Measurements from ENCODE around the gene COL4A2. TPM values are rescaled to one million over a fixed set of nuclear protein-coding genes. Genes with fewer than 3 reads are reported as not detected.
"Not testable (repeated sequence)": the region's sequence is repeated elsewhere in the genome, so short reads cannot be mapped to it uniquely, and the experiment has no call there.

The COL4A2 gene
- polyA plus RNA-seq, 3 donors, result 93.5 to 632 (median 260) TPM

DNA sequence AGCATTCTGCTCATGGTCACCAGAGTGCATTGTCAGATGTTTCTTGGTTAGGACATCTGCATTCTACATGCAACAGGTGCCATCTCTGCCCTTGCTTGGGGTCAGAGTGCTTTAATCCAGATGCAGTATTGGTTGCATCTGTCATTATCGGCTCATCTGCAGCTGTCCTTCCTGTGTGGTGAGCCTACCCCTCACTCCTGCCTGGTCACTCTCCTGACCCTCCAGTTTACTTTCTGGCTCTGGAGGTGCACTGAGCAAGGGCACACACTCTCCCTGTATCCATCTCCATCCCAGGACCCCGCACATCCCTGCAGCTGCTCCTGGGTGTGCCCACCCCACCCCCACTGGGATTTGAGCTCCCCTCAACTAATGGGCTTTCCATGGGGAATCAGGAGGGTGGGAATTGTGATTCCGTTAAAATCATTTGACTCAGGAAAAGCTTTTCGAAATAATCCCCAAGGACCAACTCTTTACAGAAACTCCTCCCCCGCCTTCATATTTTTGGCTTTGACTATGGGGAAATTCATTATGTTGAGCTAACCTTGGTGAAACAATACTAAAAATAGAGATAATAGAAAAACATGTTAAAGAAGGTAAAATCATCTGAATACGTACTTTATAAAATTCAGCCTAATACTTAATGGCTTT is 70.2 kb downstream of the COL4A2 start:
- no peak overlapping the region for H3K27ac ChIP-seq (ENCODE audit: low read depth, low read length)
- WGBS, 3 donors, result 52 to 70% (median 58%) methylated on average over 6 of the region's 6 CpGs

DNA sequence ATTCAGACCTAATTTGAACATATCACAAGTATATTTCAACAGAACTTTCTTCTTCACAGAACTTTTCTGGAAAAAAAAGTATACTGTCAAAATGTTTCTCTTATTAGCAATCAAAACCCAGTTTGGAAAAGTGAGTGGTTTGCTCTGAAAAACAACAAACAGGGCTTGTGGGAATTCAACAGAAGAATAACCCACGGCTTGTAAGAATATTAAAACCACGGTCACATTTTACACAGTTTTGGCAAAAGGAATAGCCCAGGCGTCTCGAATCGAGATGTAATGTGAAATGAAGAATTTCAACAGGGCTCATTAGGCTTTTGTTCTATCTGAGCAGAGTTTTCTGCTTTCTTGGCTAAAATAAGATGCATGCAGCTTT is 70.7 kb downstream of the COL4A2 start:
- no peak overlapping the region for H3K27ac ChIP-seq (ENCODE audit: low read depth, low read length)
- WGBS, 3 donors, result 42 to 72% (median 59%) methylated on average over 5 of the region's 5 CpGs

GRCh38 chr13:110379358-110379757 is 72.3 kb downstream of the COL4A2 start:
- WGBS, 3 donors, result 90 to 95% (median 94%) methylated on average over 9 of the region's 9 CpGs
- no peak overlapping the region for H3K27ac ChIP-seq (ENCODE audit: low read depth, low read length)

GRCh38 chr13:110379905-110380341 is 72.8 kb downstream of the COL4A2 start:
- WGBS, 3 donors, result 36 to 63% (median 54%) methylated on average over 4 of the region's 4 CpGs
- no peak overlapping the region for H3K27ac ChIP-seq (ENCODE audit: low read depth, low read length)

- WGBS, 3 donors, result 63 to 72% (median 71%) methylated on average over 14 of the region's 14 CpGs
- H3K27ac ChIP-seq (ENCODE audit: low read depth, low read length), result no peak overlapping the region
Measured at GRCh38 chr13:110380359-110381028, 73.4 kb downstream of the COL4A2 start.

DNA sequence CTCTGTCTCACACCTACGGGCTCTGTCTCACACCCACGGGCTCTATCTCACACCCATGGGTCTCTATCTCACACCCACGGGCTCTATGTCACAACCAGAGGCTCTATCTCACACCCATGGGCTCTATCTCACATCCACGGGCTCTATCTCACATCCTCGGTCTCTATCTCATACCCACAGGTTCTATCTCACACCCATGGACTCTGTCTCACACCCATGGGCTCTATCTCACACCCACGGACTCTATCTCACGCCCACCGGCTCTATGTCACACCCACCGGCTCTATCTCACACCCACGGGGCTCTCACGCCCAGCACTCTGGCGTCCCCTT is 73.9 kb downstream of the COL4A2 start:
- H3K27ac ChIP-seq (ENCODE audit: low read depth, low read length), result no peak overlapping the region
- 84 to 89% (median 85%) methylated on average over 12 of the region's 12 CpGs for WGBS, 3 donors

DNA sequence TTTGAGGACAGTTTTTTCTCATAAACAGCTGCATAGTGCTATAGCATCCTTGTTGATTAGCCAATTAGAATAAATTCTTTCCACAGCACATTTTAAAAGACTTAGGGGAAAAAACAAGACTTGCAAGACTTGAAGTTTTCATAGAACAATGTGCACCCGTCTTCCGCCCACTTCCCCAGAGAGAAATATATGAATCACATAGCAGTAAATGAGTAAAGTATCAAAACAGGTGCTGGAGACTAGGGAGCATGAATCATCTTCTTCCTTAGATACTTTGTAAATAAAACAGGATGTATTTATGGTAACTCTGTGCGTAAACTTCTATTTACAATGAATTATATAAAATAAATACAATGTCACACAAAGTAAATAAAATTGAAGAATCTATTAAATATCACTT is 75.1 kb downstream of the COL4A2 start:
- 74 to 83% (median 80%) methylated on average over 3 of the region's 3 CpGs for WGBS, 3 donors

GRCh38 chr13:110382830-110383229 is 75.7 kb downstream of the COL4A2 start:
- WGBS, 3 donors, result 82 to 92% (median 90%) methylated on average over 4 of the region's 4 CpGs

More for the DNA sequence above, 75.1 kb downstream of the COL4A2 start:
- H3K27ac ChIP-seq (ENCODE audit: low read depth, low read length), result no peak overlapping the region

GRCh38 chr13:110387451-110388107 is 80.5 kb downstream of the COL4A2 start:
- H3K27ac ChIP-seq (ENCODE audit: low read depth, low read length), result no peak overlapping the region
- 22 to 37% (median 25%) methylated on average over 25 of the region's 25 CpGs for WGBS, 3 donors

More at GRCh38 chr13:110382830-110383229, 75.7 kb downstream of the COL4A2 start:
- no peak overlapping the region for H3K27ac ChIP-seq (ENCODE audit: low read depth, low read length)

DNA sequence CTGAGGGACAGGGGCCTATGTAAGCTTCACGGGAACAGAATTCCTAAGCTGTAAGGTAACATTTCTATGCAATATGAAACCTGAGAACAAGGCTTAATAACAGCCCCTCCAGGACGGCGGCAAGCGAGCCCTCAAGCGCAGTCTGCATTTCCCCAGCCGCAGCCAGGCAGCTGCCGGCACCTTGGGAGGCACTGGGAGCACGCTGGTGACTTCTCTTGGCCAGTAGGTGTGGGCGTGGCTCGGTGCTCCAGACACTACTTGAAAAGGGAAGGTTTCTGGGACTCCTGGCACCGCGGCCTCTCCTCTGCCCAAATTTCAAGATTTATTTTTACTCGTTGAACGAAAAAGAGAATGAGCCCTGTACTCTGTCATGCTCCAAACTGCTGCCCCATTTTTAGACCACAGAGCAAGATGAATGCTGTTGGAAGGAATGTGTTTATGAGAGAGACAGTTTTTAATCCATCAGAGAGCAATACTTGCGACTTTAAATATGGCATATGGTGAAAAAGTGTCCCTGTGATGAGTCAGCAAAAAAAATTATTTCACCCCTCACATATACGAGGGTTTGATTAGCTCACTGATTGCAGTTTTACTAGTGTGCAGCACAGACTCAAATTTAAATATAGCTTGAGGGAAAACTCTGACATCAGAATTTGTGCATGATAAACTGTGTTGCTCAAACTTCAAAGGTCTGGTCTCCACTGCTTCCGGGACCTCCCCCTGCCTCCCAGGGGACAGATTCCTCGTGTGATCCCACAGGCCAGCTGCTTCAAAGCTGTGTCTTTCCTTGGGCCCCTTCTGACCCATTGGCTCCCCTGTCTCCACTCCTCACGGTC is 81.2 kb downstream of the COL4A2 start:
- 44 to 51% (median 48%) methylated on average over 19 of the region's 19 CpGs for WGBS, 3 donors
- no peak overlapping the region for H3K27ac ChIP-seq (ENCODE audit: low read depth, low read length)

DNA sequence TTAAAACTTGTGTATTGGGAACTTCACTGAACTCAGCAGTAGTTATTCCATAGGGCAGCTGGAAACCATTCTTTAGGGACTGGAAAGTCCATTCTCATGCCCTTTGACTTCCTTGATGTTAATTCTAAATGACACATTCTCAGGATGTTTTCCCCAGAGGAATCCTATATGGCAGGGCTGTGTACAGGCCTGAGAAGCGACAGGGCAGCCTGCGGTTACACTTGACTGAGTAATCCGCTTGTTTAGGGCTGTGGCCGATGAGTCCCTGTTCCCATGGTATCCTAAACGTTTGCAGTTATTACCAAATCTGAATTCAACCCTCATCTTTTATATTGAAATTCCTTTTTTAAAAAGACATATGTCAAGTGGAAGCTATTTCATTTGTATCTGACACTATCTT is 83.5 kb downstream of the COL4A2 start:
- H3K27ac ChIP-seq (ENCODE audit: low read depth, low read length), result no peak overlapping the region
- 79 to 84% (median 80%) methylated on average over 5 of the region's 5 CpGs for WGBS, 3 donors

DNA sequence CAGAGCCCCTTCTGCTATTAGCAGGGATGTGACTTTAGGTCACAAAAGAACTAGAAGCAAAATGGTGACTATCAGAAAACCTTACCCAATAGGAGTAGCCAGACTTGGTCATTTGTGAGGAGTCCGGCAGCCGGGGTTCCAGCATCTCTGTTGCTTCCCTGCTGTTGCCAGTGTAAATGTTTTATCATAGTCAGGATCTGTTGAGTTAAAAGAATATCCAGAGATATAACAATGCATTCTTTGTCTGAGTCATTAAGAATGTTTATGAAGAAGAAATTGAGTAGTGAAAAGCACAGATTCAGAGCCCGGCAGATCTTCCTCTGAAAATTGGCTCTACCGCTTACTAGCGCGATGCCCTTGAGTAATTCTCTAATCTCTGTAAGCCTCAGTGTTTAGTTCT is 84.2 kb downstream of the COL4A2 start:
- WGBS, 3 donors, result 92 to 94% (median 93%) methylated on average over 6 of the region's 6 CpGs
- no peak overlapping the region for H3K27ac ChIP-seq (ENCODE audit: low read depth, low read length)

GRCh38 chr13:110392510-110393240 is 85.6 kb downstream of the COL4A2 start:
- H3K27ac ChIP-seq (ENCODE audit: low read depth, low read length), result no peak overlapping the region
- WGBS, 3 donors, result 45 to 62% (median 49%) methylated on average over 7 of the region's 7 CpGs

DNA sequence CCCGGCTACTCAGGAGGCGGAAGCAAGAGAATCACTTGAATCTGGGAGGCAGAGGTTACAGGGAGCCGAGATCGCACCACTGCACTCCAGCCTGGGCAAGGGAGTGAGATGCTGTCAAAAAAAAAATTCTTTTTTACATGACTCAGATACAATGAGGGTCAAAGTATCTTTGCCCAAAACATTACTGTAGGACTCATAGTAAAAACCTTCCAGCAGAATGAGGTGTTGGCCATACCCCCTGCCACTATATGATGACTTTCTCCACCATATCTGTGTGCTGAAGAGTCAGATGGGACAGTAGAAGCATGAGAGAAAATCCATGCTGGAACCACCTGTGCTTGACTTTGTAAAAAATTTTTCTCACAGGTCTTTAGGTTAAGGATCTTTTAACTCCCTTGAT is 86.7 kb downstream of the COL4A2 start:
- no peak overlapping the region for H3K27ac ChIP-seq (ENCODE audit: low read depth, low read length)

GRCh38 chr13:110394371-110394841 is 87.3 kb downstream of the COL4A2 start:
- H3K27ac ChIP-seq (ENCODE audit: low read depth, low read length), result no peak overlapping the region
- WGBS, 3 donors, result 85 to 87% (median 86%) methylated on average over 13 of the region's 13 CpGs

More for the DNA sequence above, 86.7 kb downstream of the COL4A2 start:
- 96 to 97% (median 97%) methylated on average over 4 of the region's 4 CpGs for WGBS, 3 donors

GRCh38 chr13:110395616-110396015 is 88.5 kb downstream of the COL4A2 start:
- 83 to 89% (median 87%) methylated on average over 14 of the region's 14 CpGs for WGBS, 3 donors

GRCh38 chr13:110396476-110396875 is 89.4 kb downstream of the COL4A2 start:
- H3K27ac ChIP-seq (ENCODE audit: low read depth, low read length), result peak overlapping the region; percentile 0
- WGBS, 3 donors, result 60 to 62% (median 62%) methylated on average over 6 of the region's 6 CpGs

More at GRCh38 chr13:110395616-110396015, 88.5 kb downstream of the COL4A2 start:
- H3K27ac ChIP-seq (ENCODE audit: low read depth, low read length), result not testable (repeated sequence)

DNA sequence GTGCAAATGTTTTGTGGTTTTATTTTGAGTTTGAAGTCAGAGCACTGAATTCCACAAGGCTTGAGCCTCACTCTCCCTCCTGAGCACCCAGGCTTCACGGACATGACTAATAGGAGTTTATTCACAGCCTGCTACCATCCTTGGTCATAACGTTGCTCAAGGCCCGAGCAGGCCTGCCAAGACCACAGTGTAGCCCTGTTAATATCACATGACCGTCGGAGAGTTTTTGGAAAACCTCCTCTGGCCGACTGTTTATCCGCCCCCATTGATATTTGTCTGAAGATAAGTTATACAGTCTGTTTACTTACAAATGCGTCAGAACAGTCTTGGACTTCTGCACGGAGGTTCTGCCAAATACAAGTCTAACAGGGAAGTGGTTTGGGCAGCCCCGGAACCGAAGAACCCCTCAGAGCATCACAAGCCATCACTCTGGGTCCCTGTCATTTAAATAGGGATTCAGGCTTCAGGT is 89.9 kb downstream of the COL4A2 start:
- peak overlapping the region; percentile 23 for H3K27ac ChIP-seq (ENCODE audit: low read depth, low read length)
- 39 to 50% (median 44%) methylated on average over 11 of the region's 11 CpGs for WGBS, 3 donors

All from adipose tissue (tissue), 3 donors.